22Rv1 (cell line): ENCODE results near the gene NKX2-1.

ENCODE experiments used
- H3K27ac ChIP-seq: fragments of 450-650 bp; 2 replicates; pipeline ENCODE4 v1.5.1; 2017
- CTCF ChIP-seq: fragments of 450-650 bp; IDR thresholded peaks from 2 replicates; pipeline ENCODE4 v1.5.1; 2017; ENCODE audit warnings: mild to moderate bottlenecking
- ZFX ChIP-seq: fragments of 450-650 bp; IDR thresholded peaks from 2 replicates; pipeline ENCODE4 v1.6.1; 2017; ENCODE audit warnings: antibody characterized with exemption, borderline replicate concordance

NKX2-1 gene

GRCh38 chr14:36502558-36503508, 17.2 kb downstream of the NKX2-1 start:
- TF ChIP-seq CTCF (no peak), ZFX (no peak)

GRCh38 chr14:36498938-36499337, 21.1 kb downstream of the NKX2-1 start:
- H3K27ac ChIP-seq: no peak overlapping the region
- TF ChIP-seq ZFX: no peak
- TF ChIP-seq CTCF: no peak

More at GRCh38 chr14:36502558-36503508, 17.2 kb downstream of the NKX2-1 start:
- no peak overlapping the region for H3K27ac ChIP-seq

- TF ChIP-seq CTCF: no peak
- TF ChIP-seq ZFX: no peak
- H3K27ac ChIP-seq: no peak overlapping the region
Measured at GRCh38 chr14:36496346-36496745, 23.7 kb downstream of the NKX2-1 start.

GRCh38 chr14:36495666-36496065, 24.4 kb downstream of the NKX2-1 start:
- TF ChIP-seq ZFX (no peak), CTCF (no peak)
- H3K27ac ChIP-seq: no peak overlapping the region

GRCh38 chr14:36493761-36494160, 26.3 kb downstream of the NKX2-1 start:
- no peak for TF ChIP-seq CTCF
- no peak for TF ChIP-seq ZFX
- H3K27ac ChIP-seq: no peak overlapping the region

- TF ChIP-seq CTCF (no peak), ZFX (no peak)
- no peak overlapping the region for H3K27ac ChIP-seq
Measured at GRCh38 chr14:36485773-36486172, 34.3 kb downstream of the NKX2-1 start.

- H3K27ac ChIP-seq: no peak overlapping the region
- no peak for TF ChIP-seq CTCF
- TF ChIP-seq ZFX: no peak
Measured at GRCh38 chr14:36479344-36479743, 40.7 kb downstream of the NKX2-1 start.
